Smooth muscle cell of the coronary artery (primary cell): ENCODE measurements around the gene GLYATL2. TPM values are rescaled to one million over a fixed set of nuclear protein-coding genes. Genes with fewer than 3 reads are reported as not detected.

Source experiments
- total RNA-seq: library from RNA; depleted of rRNA; stranded (reverse); fragments of >200 nt; gene quantifications from 2 replicates; pipeline ENCODE4 v1.2.3, GENCODE V29; 2014; ENCODE audit warnings: low replicate concordance

The GLYATL2 gene
- total RNA-seq = 0.53 TPM in 1 of 2 replicates, not detected in the other

GRCh38 chr11:58844361-58845005, at the start of gene GLYATL2:
TSS of gene GLYATL2 (minus strand) at chr11:58844704. CDS start at chr11:58839612, 5,092 bp downstream.

Other genes starting within 250 kb of the GLYATL2 start
- gene CNTF, start 222.0 kb downstream of the GLYATL2 start, total RNA-seq = 0.70 and 0.90 TPM in 2 replicates
- not detected in 2 replicates for gene GLYAT, start 112.8 kb downstream of the GLYATL2 start, total RNA-seq
- gene GLYATL1, start 94.8 kb upstream of the GLYATL2 start, total RNA-seq = 0.08 TPM in 1 of 2 replicates, not detected in the other
- gene GLYATL1B, start 241.6 kb upstream of the GLYATL2 start, total RNA-seq = not detected in 2 replicates